ENCODE results near the gene TACR1.

TACR1 gene

GRCh38 chr2:75045526-75046050 lies 153.7 kb downstream of the TACR1 start:
- DNase-seq: no peak

- DNase-seq: no peak
These were observed 155.0 kb downstream of the TACR1 start for GRCh38 chr2:75044291-75044690.

GRCh38 chr2:75042823-75043222 lies 156.5 kb downstream of the TACR1 start:
- no peak for DNase-seq

- DNase-seq: no peak
These were observed 157.4 kb downstream of the TACR1 start for GRCh38 chr2:75041731-75042600.

GRCh38 chr2:75041226-75041625 lies 158.1 kb downstream of the TACR1 start:
- no peak for DNase-seq

GRCh38 chr2:75035444-75036353 lies 163.6 kb downstream of the TACR1 start:
- DNase-seq: no peak

- DNase-seq: no peak
These were observed 165.8 kb downstream of the TACR1 start for GRCh38 chr2:75033516-75033915.

GRCh38 chr2:75031906-75032803 lies 167.2 kb downstream of the TACR1 start:
- no peak for DNase-seq

GRCh38 chr2:75031171-75031570 lies 168.1 kb downstream of the TACR1 start:
- DNase-seq: no peak

- DNase-seq: no peak
These were observed 168.9 kb downstream of the TACR1 start for GRCh38 chr2:75030218-75031009.

- DNase-seq: no peak
These were observed 171.4 kb downstream of the TACR1 start for GRCh38 chr2:75027886-75028285.

GRCh38 chr2:75025633-75026380 lies 173.5 kb downstream of the TACR1 start:
- DNase-seq: no peak

GRCh38 chr2:75025216-75025615 lies 174.1 kb downstream of the TACR1 start:
- no peak for DNase-seq

GRCh38 chr2:75023666-75024455 lies 175.5 kb downstream of the TACR1 start:
- no peak for DNase-seq

- DNase-seq: no peak
These were observed 176.8 kb downstream of the TACR1 start for GRCh38 chr2:75022516-75022915.

- no peak for DNase-seq
These were observed 177.6 kb downstream of the TACR1 start for GRCh38 chr2:75021672-75022071.

- no peak for DNase-seq
These were observed 178.8 kb downstream of the TACR1 start for GRCh38 chr2:75020476-75020875.

- DNase-seq: no peak
These were observed 179.5 kb downstream of the TACR1 start for GRCh38 chr2:75019790-75020189.

GRCh38 chr2:75018162-75018561 lies 181.2 kb downstream of the TACR1 start:
- DNase-seq: no peak

GRCh38 chr2:75012080-75012479 lies 187.2 kb downstream of the TACR1 start:
- DNase-seq: no peak
